ENCODE results near the gene SOS2. TPM values are rescaled to one million over a fixed set of nuclear protein-coding genes. Genes with fewer than 3 reads are reported as not detected.

Gene SOS2
- total and polyA plus RNA-seq, 2 donors (not counting 1 experiment from before 2014, with no cell fraction given), result 16.1 to 23.8 TPM

- TF ChIP-seq EZH2 (IDR thresholded peaks at IDR 0.05; ENCODE audit: low read length, missing control alignments) (no peak), CTCF (conservative IDR thresholded peaks at IDR 0.05 in 1 of 2, IDR thresholded peaks at IDR 0.05 in 1 of 2; ENCODE audit: low read depth in 1 of 2, low read length in 2 of 2) (no peak)
- no peaks in the 10 kb centered on the region for H3K4me1 ChIP-seq (ENCODE audit: control insufficient read depth, extremely low read depth, insufficient read depth, low read length)
- no peaks in the 10 kb centered on the region for H3K36me3 ChIP-seq (ENCODE audit: control insufficient read depth, insufficient read depth, low read length)
- H3K4me3 ChIP-seq (replicated peaks in 1 of 4; ENCODE audit: control extremely low read depth in 1 of 4, insufficient read depth in 1 of 4, low read depth in 3 of 4, low read length in 4 of 4), result no peak overlapping the region
- no peaks in the 10 kb centered on the region for H3K27me3 ChIP-seq (ENCODE audit: control insufficient read depth, insufficient read depth, low read length)
- H3K9ac ChIP-seq (ENCODE audit: insufficient read depth, low read length), result no peak overlapping the region
- H3K79me2 ChIP-seq (ENCODE audit: control insufficient read depth, insufficient read depth, low read length), result no peaks in the 10 kb centered on the region
- H4K20me1 ChIP-seq (ENCODE audit: control insufficient read depth, extremely low read depth, insufficient read depth, low read length), result no peaks in the 10 kb centered on the region
- H2AFZ ChIP-seq (ENCODE audit: low read length), result no peak overlapping the region
- no peak for DNase-seq (ENCODE audit: low read depth in 2 of 2)
- no peak overlapping the region for H3K27ac ChIP-seq (ENCODE audit: insufficient read depth, low read length)
- H3K4me2 ChIP-seq (ENCODE audit: extremely low read depth, insufficient read depth, low read length), result no peak overlapping the region
- no peaks in the 10 kb centered on the region for H3K9me3 ChIP-seq (ENCODE audit: control insufficient read depth, insufficient read depth, low read depth, low read length)
These were observed 11.4 kb upstream of the SOS2 start for GRCh38 chr14:50242566-50243310.

GRCh38 chr14:50242096-50242495, 10.7 kb upstream of the SOS2 start:
- no peaks in the 10 kb centered on the region for H3K4me1 ChIP-seq (ENCODE audit: control insufficient read depth, extremely low read depth, insufficient read depth, low read length)
- no peaks in the 10 kb centered on the region for H3K79me2 ChIP-seq (ENCODE audit: control insufficient read depth, insufficient read depth, low read length)
- no peak overlapping the region for H3K27ac ChIP-seq (ENCODE audit: insufficient read depth, low read length)
- no peaks in the 10 kb centered on the region for H3K9me3 ChIP-seq (ENCODE audit: control insufficient read depth, insufficient read depth, low read depth, low read length)
- no peak overlapping the region for H2AFZ ChIP-seq (ENCODE audit: low read length)
- H3K27me3 ChIP-seq (ENCODE audit: control insufficient read depth, insufficient read depth, low read length), result no peaks in the 10 kb centered on the region
- H3K4me2 ChIP-seq (ENCODE audit: extremely low read depth, insufficient read depth, low read length), result no peak overlapping the region
- no peak overlapping the region for H3K4me3 ChIP-seq (replicated peaks in 1 of 4; ENCODE audit: control extremely low read depth in 1 of 4, insufficient read depth in 1 of 4, low read depth in 3 of 4, low read length in 4 of 4)
- H3K36me3 ChIP-seq (ENCODE audit: control insufficient read depth, insufficient read depth, low read length), result no peaks in the 10 kb centered on the region
- DNase-seq (ENCODE audit: low read depth in 2 of 2), result no peak
- no peak for TF ChIP-seq EZH2 (IDR thresholded peaks at IDR 0.05; ENCODE audit: low read length, missing control alignments)
- TF ChIP-seq CTCF (conservative IDR thresholded peaks at IDR 0.05 in 1 of 2, IDR thresholded peaks at IDR 0.05 in 1 of 2; ENCODE audit: low read depth in 1 of 2, low read length in 2 of 2), result no peak
- H3K9ac ChIP-seq (ENCODE audit: insufficient read depth, low read length), result no peak overlapping the region
- no peaks in the 10 kb centered on the region for H4K20me1 ChIP-seq (ENCODE audit: control insufficient read depth, extremely low read depth, insufficient read depth, low read length)

DNA sequence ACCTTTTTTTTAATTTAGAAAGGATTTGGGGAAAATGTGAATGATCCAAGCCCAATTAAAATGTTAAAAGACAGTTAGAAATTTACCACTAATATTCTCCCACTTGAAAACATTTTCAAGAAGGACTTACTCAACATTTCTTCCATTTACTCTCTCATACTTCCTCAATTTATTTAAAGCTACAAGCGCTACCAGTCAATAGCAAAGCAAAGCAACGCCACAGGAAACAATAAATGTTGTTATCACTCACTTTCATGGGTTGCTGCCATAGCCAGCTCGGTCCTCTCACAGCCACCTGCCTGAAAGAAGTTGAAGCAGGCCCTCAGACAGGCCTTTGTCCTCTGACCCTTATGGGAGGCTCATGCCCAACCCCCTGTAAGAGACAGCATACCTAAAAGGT, 6.0 kb upstream of the SOS2 start:
- TF ChIP-seq EZH2 (IDR thresholded peaks at IDR 0.05; ENCODE audit: low read length, missing control alignments) (no peak), CTCF (conservative IDR thresholded peaks at IDR 0.05 in 1 of 2, IDR thresholded peaks at IDR 0.05 in 1 of 2; ENCODE audit: low read depth in 1 of 2, low read length in 2 of 2) (no peak)
- H3K36me3 ChIP-seq (ENCODE audit: control insufficient read depth, insufficient read depth, low read length), result no peaks in the 10 kb centered on the region

More for the DNA sequence above, 6.0 kb upstream of the SOS2 start:
- Histone ChIP-seq H3K4me2 (ENCODE audit: extremely low read depth, insufficient read depth, low read length) (no peak overlapping the region), H4K20me1 (ENCODE audit: control insufficient read depth, extremely low read depth, insufficient read depth, low read length) (no peaks in the 10 kb centered on the region), H3K27ac (ENCODE audit: insufficient read depth, low read length) (no peak overlapping the region), H3K27me3 (ENCODE audit: control insufficient read depth, insufficient read depth, low read length) (no peaks in the 10 kb centered on the region), H2AFZ (ENCODE audit: low read length) (no peak overlapping the region), H3K79me2 (ENCODE audit: control insufficient read depth, insufficient read depth, low read length) (no peaks in the 10 kb centered on the region), H3K9ac (ENCODE audit: insufficient read depth, low read length) (no peak overlapping the region), H3K4me1 (ENCODE audit: control insufficient read depth, extremely low read depth, insufficient read depth, low read length) (no peaks in the 10 kb centered on the region), H3K9me3 (ENCODE audit: control insufficient read depth, insufficient read depth, low read depth, low read length) (no peaks in the 10 kb centered on the region), H3K4me3 (replicated peaks in 1 of 4; ENCODE audit: control extremely low read depth in 1 of 4, insufficient read depth in 1 of 4, low read depth in 3 of 4, low read length in 4 of 4) (no peak overlapping the region)
- no peak for DNase-seq (ENCODE audit: low read depth in 2 of 2)
